Uterus (tissue), 4 donors: ENCODE results near the gene NEAT1. TPM values are rescaled to one million over a fixed set of nuclear protein-coding genes. Genes with fewer than 3 reads are reported as not detected.

ENCODE experiments used
- DNase-seq, 2 donors: peaks; one replicate each; pipeline ENCODE4 v3.0.0-alpha.2; 2019 to 2020
- H3K27ac ChIP-seq, 2 donors: fragments of 200-600 bp; sonication (generic); 1 replicate in 1 of 2; 2 replicates in 1 of 2; pipeline ENCODE4 v1.5.1; 2016 to 2018
- H3K27me3 ChIP-seq, 2 donors: fragments of 200-600 bp; sonication (generic); one replicate each; pipeline ENCODE4 v1.5.1; 2018 to 2019; ENCODE audit warnings: control low read depth in 1 of 2
- H3K36me3 ChIP-seq, 2 donors: fragments of 200-600 bp; sonication (generic); one replicate each; pipeline ENCODE4 v1.5.1; 2019; ENCODE audit warnings: control low read depth in 1 of 2
- H3K4me1 ChIP-seq, 2 donors: fragments of 200-600 bp; sonication (generic); one replicate each; pipeline ENCODE4 v1.5.1; 2018 to 2019; ENCODE audit warnings: control low read depth in 1 of 2
- H3K4me3 ChIP-seq, 2 donors: fragments of 200-600 bp; sonication (generic); 1 replicate in 1 of 2; 2 replicates in 1 of 2; pipeline ENCODE4 v1.5.1; 2018 to 2019; ENCODE audit warnings: mild to moderate bottlenecking in 1 of 2
- H3K9me3 ChIP-seq, 2 donors: fragments of 200-600 bp; sonication (generic); one replicate each; pipeline ENCODE4 v1.5.1; 2019; ENCODE audit warnings: control low read depth in 1 of 2
- CTCF ChIP-seq, 4 experiments: fragments of 200-600 bp in 2 of 4; fragments of 450-650 bp in 2 of 4; sonication (generic) in 2 of 4; IDR thresholded peaks; one replicate each; pipeline ENCODE4 v1.5.1; 2016 to 2019; ENCODE audit warnings: antibody characterized with exemption in 4 of 4, mild to moderate bottlenecking in 2 of 4, moderate library complexity in 1 of 4
- POLR2A ChIP-seq, 2 donors: fragments of 450-650 bp; IDR thresholded peaks; one replicate each; pipeline ENCODE4 v1.6.1; 2016; ENCODE audit warnings: antibody characterized with exemption in 2 of 2, mild to moderate bottlenecking in 1 of 2, moderate library complexity in 1 of 2
- intact Hi-C: fragments of 100-400 bp; cut with DNase I; formaldehyde crosslinking; loops from one replicate; pipeline ENCODE4 v1.15.1; 2023; ENCODE audit warnings: low total_unique reads
- total RNA-seq, 4 donors: library from RNA; depleted of rRNA in 3 of 4; stranded (reverse); fragments of >200 nt in 3 of 4; gene quantifications; one replicate each; pipeline versions ENCODE4 v1.1.0 to v1.2.4, GENCODE V29; 2014 to 2023
- donor health status: DM: yes; HTN: yes; CAD: no.

Gene NEAT1
- total RNA-seq, 4 donors from 2014 or later: 33.6 to 932 (median 120) TPM

GRCh38 chr11:65379698-65380459, 42.7 kb upstream of the NEAT1 start:
- no peak overlapping the region for H3K4me3 ChIP-seq
- intact Hi-C loops: loop anchor here (5.0 to 10.0 kb wide), 2 partner anchors 37 to 225 kb away; no protein-coding TSS in a partner anchor
- H3K27me3 ChIP-seq: no peaks in the 10 kb centered on the region
- H3K27ac ChIP-seq: peak overlapping the region; percentile 95 to 97
- DNase-seq: no peak
- H3K36me3 ChIP-seq: no peaks in the 10 kb centered on the region
- H3K9me3 ChIP-seq: no peaks in the 10 kb centered on the region
- TF ChIP-seq CTCF (IDR thresholded peaks at IDR 0.05): no peak
- no peak for TF ChIP-seq POLR2A (IDR thresholded peaks at IDR 0.05)
- H3K4me1 ChIP-seq: peaks cover 13 to 17% of the 10 kb centered on the region in 2 donors

- DNase-seq: no peak
- H3K4me3 ChIP-seq: no peak overlapping the region
- intact Hi-C loops: loop anchor here (5.0 kb wide), 1 partner anchor 37 kb away; no protein-coding TSS in a partner anchor
- no peaks in the 10 kb centered on the region for H3K9me3 ChIP-seq
- TF ChIP-seq POLR2A (IDR thresholded peaks at IDR 0.05) (no peak), CTCF (IDR thresholded peaks at IDR 0.05) (no peak)
- peak overlapping the region; percentile 95 to 97 for H3K27ac ChIP-seq
- peaks cover 13 to 17% of the 10 kb centered on the region in 2 donors for H3K4me1 ChIP-seq
- no peaks in the 10 kb centered on the region for H3K27me3 ChIP-seq
- no peaks in the 10 kb centered on the region for H3K36me3 ChIP-seq
Observed at GRCh38 chr11:65380460-65381119, 42.0 kb upstream of the NEAT1 start.

GRCh38 chr11:65381716-65382032, 40.9 kb upstream of the NEAT1 start:
- peak overlapping the region; percentile 95 to 97 for H3K27ac ChIP-seq
- no peaks in the 10 kb centered on the region for H3K27me3 ChIP-seq
- H3K4me3 ChIP-seq: peak overlapping the region; percentile 17 to 41
- no peak for DNase-seq
- H3K4me1 ChIP-seq: peaks cover 13 to 17% of the 10 kb centered on the region in 2 donors
- no peaks in the 10 kb centered on the region for H3K9me3 ChIP-seq
- TF ChIP-seq POLR2A (IDR thresholded peaks at IDR 0.05) (peak in 1 of 2 donors; percentile 12), CTCF (IDR thresholded peaks at IDR 0.05) (no peak)
- H3K36me3 ChIP-seq: no peaks in the 10 kb centered on the region
- intact Hi-C loops: loop anchor here (5.0 kb wide), 1 partner anchor 36 kb away; no protein-coding TSS in a partner anchor

GRCh38 chr11:65382033-65382803, 40.4 kb upstream of the NEAT1 start, which contains the start of gene SLC25A45:
Gene SLC25A45, minus strand, starts transcription at chr11:65382646. Its CDS starts 695 bp downstream, at chr11:65381951.
- Histone ChIP-seq H3K27ac (peak within 1 kb of the TSS; percentile 95 to 97), H3K4me1 (peaks cover 13 to 17% of the 10 kb centered on the region in 2 donors), H3K27me3 (no peaks in the 10 kb centered on the region), H3K9me3 (no peaks in the 10 kb centered on the region), H3K4me3 (peak within 1 kb of the TSS; percentile 23 to 41), H3K36me3 (no peaks in the 10 kb centered on the region)
- peak; percentile 94 to 98 for DNase-seq
- intact Hi-C loops: loop anchor here (5.0 kb wide), 1 partner anchor 35 kb away; no protein-coding TSS in a partner anchor
- TF ChIP-seq POLR2A (IDR thresholded peaks at IDR 0.05): peak; percentile 72 to 83
- TF ChIP-seq CTCF (IDR thresholded peaks at IDR 0.05): peak; percentile 91 to 99 (median 98)
